D721Med (cell line): ENCODE results near the gene MTARC2.

Experiments used
- DNase-seq: peaks from one replicate; pipeline ENCODE4 v3.0.0; 2011; ENCODE audit warnings: low spot score; ENCODE audit not compliant: insufficient read length
- FAIRE-seq: peaks from 2 replicates; lab custom pipeline; 2011; peaks lifted over from hg19 to GRCh38; lab: Jason Lieb, UNC
- CTCF ChIP-seq: IDR thresholded peaks from 2 replicates; pipeline ENCODE4 v1.5.1; 2012; ENCODE audit warnings: mild to moderate bottlenecking, control low read depth; ENCODE audit not compliant: insufficient read depth; ENCODE audit errors: missing control alignments

MTARC2 gene

DNA sequence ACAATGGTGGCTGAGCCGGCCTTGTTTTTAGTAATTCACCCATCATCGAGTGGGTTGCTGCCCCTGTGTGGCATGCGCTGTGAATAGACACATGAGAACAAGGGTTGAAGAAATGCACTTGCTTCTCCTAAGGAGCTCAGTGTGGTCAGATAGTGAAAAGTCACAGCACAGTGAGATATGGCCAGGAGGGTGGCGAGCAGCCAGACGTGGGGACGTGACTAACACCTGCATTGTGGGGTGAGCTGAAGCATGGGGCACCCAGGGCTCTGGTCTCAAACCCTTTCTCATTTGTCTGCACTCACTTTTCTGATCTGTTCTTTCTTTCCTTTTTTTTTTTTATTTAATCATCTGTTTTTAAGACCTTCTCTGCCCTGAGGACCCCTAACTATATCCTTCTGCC lies 52.1 kb downstream of the MTARC2 start:
- no peak for TF ChIP-seq CTCF
- no peak for FAIRE-seq
- DNase-seq, result no peak

DNA sequence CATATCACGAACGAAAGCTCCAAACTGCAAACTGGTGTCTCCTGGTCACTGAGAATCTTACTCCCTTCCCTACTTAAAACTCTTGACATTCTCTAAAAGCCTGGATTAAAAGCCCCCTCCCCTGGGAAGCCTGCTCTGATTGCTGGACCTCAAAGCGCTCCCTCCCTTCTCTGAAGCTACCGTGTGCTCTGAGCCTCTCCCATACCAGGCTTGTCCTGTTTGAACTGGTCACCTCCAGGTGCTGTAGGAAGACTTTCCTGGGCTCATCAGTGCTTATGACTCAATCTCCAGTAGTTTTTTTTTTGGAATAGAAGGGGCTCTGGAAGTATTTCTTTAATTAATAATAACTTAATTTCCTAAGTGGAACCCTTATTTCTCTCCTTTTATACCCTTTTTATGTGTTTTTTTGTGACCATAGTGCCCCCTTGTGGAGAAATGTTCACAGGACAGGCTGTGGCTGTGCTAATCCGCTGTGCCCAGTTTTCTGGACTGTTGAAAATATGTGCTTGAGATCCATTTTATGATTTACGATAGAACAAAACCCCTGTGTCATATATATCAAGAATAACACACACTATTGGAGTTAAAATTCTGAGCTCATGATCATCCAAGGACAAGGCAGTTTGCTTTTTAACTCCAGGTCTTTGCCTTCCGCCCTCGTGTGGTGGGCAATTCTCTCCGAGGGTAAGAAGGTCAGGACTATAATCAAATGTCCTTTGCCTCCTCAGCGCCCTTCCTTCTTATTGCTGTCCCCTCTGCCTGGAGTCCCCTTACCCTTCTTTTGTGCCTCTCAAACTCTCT lies 55.5 kb downstream of the MTARC2 start:
- FAIRE-seq (peak; percentile 83), DNase-seq (no peak)
- peak; percentile 79 for TF ChIP-seq CTCF

GRCh38 chr1:220804202-220804586 lies 56.1 kb downstream of the MTARC2 start:
- TF ChIP-seq CTCF, result no peak
- FAIRE-seq, result no peak
- DNase-seq, result no peak

DNA sequence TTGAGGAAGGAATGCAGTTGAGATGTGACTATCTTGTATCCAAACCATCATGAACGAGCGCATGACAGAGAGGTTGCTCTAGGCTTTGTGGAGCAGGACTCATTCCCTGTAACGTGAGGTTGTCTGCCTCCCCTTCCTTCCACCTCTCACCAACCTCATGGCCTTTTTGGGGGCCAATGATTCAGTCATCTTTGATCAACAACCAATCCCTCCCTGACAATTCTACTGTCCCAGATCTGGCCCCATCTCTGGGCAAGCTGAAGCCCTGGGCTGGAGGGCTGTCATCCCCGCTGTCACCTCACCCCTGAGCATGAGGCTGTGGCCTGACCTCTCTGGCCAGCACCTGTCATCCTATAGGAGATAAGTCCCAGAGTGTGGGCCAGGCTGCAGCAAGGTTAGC lies 58.3 kb downstream of the MTARC2 start:
- DNase-seq, result no peak
- FAIRE-seq, result no peak
- TF ChIP-seq CTCF, result no peak

DNA sequence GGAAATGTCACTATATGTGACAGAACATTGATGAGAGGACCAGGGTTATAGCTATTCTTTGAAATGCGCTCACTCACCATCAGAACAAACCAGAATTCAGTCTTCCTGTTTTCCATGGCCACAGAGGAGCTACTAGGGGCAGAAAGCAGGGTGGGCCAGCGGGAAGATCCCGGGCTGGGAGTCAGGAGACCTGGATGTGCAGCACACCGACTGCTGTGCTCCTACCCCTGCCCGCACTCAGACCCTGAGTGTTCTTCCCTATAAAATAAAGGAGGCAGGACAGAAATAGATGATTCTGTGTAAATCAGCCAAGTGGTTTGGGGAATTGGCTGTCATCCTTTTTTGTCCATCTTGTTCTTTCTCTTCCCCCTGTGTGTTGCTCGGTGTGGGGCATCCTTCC lies 59.6 kb downstream of the MTARC2 start:
- FAIRE-seq (no peak), DNase-seq (no peak)
- no peak for TF ChIP-seq CTCF

- TF ChIP-seq CTCF, result no peak
- FAIRE-seq, result peak; percentile 21
- no peak for DNase-seq
Observed at GRCh38 chr1:220808345-220809186, 60.4 kb downstream of the MTARC2 start.
